NCI-H2171 (cell line): ENCODE results near the gene TM2D1.

Experiments used
- DNase-seq: peaks from one replicate; lab custom pipeline; 2025; lab: John Stamatoyannopoulos, UW

The TM2D1 gene

DNA sequence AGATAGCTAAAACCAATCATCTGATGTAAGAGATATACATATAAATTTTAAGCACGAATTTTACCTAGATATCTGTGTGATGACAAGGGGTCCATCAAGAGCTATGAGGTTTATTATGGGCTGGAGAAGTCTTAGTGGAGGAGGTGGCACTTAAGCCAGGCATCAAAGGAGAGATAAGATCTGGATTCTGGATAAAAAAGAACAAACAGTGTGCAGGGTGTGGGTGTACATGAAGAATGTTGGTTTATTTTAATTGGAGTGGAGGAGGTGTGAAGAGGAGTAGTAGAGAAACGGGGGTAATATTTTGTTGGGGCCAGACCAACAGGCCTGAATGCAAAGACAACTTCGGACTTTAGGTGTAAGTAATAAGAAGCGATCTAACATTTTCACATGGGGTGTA is 80.6 kb downstream of the TM2D1 start:
- DNase-seq = no peak

DNA sequence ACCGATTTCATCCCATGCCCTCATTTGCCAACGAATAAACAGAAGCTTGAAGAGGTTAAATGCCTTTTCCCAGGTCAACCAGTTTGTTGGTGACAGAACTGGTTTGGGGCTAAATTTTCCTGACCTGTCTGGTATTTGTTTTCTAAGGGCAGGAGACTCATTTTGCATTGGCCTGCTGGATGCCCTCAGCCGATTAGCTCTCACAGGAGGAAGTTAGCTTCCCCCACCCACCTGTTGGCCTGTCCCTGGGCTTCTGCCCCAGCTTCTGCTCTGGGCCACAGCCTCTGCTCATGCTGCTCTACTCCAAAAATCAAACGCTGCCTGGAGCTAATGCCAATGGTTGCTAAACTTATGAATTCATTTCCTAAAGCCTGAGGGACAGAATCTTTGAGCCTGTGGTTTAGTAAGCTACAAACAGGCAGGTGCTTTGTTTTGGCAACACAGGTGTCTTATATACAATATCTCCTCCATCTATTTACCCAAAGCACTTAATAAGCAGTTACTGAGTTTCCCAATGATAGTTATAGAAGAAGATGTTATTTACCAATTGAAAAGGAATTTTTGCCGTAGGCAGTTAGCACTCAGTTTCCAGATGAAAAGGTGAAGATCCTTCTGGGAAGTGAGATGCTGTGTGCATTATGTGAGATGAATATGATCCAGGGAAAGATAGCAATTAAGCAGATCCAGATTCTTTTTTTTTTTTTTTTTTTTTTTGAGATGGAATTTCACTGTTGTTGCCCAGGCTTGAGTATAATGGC is 82.3 kb downstream of the TM2D1 start:
- no peak for DNase-seq

DNA sequence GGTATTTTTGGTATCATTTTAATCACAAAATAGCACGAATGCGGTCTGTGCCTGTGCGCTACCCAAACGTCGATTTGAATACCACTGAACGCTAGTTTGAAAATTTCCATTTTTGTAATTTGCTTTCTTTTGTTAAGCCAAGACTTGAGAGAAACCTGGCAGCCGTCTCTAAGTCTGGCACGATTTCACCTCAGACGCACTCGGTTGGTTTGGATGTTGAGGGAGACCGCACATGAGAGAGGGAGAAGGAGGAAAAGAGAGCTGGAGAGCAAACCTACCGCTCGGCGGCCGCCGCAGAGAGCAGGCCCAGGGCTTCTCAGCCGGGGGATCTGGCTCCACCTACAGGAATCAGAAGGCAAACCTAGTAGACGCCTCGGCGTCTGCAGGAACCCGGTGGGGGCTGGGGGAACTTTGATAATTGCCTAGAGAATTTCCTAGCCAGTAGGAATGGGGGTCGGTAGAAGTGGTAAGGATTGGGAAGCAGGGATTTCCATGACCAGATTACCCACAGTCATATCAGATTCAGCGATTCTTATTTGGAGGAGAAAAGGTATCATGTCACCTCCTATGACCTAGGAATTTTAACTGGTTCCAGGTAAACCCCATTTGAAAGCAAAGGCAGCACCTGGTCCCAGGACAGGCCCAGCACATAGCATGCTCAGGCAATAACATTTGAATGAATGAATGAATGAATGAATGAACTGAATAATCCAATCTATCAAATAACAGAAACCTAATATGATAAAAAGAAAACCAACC is 83.2 kb downstream of the TM2D1 start:
- DNase-seq = no peak

DNA sequence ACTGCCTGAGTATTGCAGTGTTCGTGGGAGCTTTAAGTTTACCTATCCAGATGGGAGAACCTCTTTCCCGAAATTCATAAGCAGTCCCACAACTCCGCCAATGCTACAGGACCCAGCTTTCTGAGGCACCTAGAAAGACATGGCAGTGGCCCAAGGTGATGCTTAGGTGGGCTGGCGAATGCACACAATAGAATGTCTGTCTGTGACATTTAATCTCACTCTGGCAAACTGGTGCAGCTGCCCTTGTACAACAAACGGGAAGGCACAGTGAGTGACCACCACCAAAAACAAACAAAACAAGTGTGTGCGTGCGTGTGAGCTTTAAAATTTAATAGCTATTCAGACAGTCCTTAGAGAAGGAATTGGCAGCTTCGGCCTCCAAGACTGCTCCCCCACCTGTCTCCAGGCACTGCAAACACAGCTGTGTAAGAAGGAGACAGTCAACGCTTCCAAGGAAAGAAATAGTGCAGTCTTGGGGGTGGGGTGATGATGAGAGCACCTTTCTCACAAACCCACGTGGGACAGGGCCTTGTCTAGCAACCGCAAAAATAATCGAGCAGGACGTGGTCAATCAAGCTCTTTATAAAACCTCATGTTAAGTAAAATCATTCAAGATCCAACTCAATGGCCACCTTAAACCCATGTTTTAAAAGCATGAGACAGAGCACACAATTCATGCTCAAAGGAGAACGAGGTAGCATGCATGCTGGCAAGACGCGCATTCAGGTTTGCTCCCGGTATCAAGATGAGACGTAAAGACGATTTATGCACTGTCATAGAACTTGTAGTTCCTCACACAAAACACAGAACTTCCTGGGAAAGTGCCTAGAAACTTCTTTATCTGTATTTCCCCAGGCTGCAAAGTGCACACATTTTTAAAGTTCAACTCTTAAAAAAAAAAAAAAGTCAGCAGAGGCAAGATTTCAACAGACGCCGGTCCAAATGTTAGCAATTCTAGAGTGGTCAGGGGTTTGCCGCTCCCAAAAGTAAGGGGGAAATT is 84.1 kb downstream of the TM2D1 start:
- DNase-seq = no peak

DNA sequence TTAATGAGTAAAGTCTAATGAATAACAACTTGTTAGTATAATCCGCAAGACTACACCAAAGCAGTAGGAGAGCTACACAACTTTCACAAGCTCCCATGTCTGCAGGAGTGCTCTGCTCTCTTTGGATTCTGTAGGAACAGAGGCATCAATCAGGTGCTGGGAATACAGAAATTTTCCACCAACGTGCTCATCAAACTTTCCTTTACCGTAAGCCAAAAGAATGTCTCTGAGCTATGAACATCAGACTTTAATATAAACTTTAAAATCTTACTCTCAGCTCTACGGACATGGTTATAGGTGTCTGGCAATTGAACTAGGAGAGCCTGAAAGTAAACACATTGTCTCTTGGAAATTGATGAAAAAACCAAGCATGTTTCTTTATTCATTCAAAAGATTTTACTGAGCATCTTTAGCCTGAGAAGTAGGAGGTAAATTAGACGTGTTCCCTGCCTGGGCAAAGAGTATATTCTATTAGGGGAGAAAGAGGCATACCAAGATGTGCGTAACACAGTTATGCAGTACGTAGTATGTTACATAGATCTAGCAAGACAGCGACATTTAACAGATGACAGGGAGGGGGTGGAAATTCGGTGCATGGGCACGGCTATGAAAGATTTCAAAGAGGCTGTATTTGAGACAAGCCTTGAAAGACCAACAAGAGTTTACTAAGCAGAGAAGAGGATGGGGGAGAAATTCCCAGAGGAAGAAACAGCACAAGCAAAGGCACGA is 85.2 kb downstream of the TM2D1 start:
- DNase-seq = no peak

DNA sequence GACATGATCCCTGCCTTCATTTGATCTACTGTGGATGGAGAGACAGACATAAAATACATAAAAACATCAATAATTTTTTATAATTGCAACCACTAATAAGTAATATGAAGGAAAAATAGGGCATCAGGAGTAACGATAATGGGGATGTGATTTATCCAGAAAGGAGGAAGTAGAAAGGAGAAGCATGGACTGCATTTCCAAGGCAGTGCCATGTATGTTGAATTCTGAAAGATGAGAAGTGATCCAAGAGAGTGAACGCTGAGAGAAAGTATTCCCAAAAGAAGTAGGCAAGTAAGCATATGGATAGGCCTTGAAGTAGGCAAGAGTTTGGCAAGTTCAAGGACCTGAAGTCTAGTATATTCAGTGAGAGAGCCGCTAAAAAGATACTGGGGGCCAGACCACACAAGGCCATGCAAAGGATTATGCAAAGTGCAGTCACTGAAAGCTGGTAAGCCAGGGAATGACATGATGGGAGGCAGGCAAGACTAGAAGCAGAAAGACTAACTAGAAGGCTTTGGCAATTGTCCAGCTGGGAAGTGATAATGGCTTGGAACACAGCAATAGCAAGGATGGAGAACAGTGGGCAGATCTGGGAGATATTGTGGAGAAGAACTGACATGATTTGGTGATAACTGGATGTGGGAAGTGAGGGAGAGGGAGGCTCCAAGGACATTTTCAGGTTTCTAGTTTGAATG is 85.9 kb downstream of the TM2D1 start:
- DNase-seq = no peak

DNA sequence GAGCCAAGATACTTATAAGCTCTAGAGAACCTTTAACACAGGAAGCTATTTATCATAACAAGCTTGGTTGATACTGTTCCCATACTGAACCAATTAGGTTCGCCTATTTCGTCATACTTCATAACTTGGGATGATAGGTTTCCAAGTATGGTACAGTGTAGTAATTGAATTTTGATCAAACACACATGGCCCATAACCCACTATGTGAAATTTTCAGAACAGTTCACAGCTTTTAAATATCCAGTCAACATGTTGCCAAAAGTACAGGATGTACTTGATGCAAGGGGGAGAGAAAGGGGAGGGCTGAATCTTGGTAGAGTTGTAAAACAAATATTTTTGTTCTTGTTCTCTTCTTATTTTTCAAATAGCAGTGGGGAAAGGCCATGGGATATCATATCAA is 86.6 kb downstream of the TM2D1 start:
- no peak for DNase-seq

DNA sequence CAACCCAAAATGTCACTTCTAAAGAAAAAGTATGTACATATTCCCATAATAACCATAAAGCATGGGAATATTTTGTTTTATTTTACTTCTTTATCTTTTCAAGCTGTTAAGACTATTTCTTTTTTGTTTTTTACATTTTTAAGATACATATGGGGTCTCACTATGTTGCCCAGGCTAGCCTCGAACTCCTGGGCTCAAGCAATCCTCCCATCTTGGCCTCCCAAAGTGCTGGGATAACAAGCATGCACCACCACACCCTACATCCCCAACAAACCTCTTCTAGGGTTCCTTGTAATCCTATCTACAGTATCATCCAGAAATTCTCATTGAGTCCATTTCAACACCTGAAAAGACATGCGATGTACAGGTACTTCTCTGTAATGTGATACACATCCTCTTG is 87.5 kb downstream of the TM2D1 start:
- no peak for DNase-seq

DNA sequence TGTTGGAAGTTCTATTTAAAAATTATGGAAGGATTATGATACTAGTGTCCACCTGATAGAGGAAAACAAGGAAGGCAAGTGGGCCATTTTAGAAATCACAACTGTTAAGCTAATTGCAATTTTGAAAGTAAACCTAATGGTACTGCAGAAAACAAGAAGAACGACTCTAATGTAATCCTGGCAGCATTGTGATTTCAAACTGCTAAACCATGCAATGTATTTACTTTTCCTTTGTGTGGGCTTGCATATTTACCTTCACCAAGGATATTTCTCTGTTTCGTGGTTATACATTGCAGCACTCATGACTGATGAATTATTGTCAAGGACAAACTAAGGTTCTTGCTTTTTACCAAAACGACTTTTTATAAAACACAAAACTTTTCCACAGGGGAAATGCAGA is 88.1 kb downstream of the TM2D1 start:
- DNase-seq = no peak

DNA sequence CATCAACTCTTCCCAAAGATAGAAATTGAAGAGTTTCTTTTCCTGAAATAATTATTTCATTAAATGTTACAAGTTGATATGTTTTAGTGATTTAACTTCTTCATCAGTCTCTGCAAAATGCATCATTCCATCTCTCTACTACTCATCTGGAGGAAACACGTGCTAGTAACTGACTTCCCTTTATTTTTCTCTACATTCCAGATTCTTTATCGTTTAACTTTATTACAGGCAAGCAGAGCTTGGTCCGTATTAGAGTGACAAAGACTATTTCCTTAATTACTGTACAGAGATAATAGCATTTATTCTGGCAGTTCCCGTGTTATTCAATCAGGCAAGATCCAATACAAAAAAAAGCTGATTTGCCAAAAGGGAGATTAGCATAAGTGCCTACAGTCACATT is 88.6 kb downstream of the TM2D1 start:
- no peak for DNase-seq

DNA sequence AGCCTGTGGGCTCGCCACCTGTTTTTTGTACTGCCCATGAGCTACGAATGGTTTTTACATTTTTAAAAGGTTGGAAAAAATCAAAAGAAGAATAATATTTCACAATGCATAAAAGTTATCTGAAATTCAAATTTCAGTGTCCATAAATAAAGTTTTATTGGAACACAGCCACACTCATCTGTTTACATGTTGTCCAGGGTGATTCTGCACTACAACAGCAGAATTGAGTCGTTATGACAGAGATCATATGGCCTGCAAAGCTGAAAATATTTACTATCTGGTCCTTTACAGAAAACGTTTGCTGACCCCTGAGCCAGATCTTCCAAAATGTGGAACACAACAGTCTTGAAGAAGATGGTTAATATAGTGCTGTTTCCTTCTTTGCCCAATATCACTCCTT is 89.4 kb downstream of the TM2D1 start:
- DNase-seq = no peak

DNA sequence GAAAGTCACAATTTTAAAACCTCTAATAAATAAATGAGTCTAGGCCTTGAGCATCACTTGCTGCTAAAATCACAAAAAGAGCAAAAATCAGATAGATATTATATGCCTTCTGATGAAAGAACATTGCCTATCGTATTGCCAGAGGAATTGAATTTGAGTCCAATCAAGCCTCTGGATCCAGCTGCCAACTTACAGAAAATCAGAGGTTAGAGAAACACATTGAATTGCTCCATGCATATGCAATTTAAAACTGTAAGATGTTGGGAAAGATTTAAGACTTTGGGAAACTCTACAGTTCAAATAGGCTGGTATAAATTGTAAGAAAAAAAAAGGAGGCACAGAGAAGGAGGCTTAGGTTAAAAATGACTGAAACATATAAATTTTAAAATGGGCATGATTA is 93.5 kb downstream of the TM2D1 start:
- DNase-seq = no peak
